Activated CD8-positive, alpha-beta memory T cell treated with anti-CD3 and anti-CD28 coated beads, Interleukin-2, amount 50 U/mL, for 48 hours (primary cell): ENCODE data around the gene ARHGEF19.
"Not testable (repeated sequence)": the region's sequence is repeated elsewhere in the genome, so short reads cannot be mapped to it uniquely, and the experiment has no call there.

Experiments
- DNase-seq: peaks from one replicate; pipeline ENCODE4 v3.0.0-alpha.2; 2020

Gene ARHGEF19

GRCh38 chr1:16212251-16212961, at the start of gene ARHGEF19:
Gene ARHGEF19 (minus strand): TSS chr1:16212652. CDS start chr1:16209054, 3,598 bp downstream.
- DNase-seq, result no peak

DNA sequence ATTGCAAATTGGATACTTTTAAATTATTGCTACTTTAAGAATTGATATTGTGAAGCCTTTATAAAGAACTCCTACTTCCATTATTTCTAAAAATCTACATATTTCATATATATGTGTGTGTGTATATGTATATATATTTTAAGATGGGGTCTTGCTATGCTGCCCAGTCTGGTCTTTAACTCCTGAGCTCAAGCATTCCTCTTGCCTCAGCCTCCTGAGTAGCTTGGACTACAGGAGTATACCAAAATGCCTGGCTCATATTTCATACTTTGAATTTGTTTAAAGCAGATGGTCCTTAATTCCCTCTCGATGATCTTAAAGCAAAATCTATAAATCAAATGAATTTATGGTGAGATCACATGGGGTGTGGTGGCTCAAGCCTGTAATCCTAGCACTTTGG, 49.6 kb upstream of the ARHGEF19 start:
- no peak for DNase-seq

- no peak for DNase-seq
These were observed 48.4 kb upstream of the ARHGEF19 start for GRCh38 chr1:16260814-16261213.

- no peak for DNase-seq
These were observed 46.2 kb upstream of the ARHGEF19 start for GRCh38 chr1:16258591-16259135.

- no peak for DNase-seq
These were observed 45.5 kb upstream of the ARHGEF19 start for GRCh38 chr1:16257968-16258367.

GRCh38 chr1:16257556-16257955, 45.1 kb upstream of the ARHGEF19 start:
- not testable (repeated sequence) for DNase-seq

- DNase-seq, result no peak
These were observed 44.0 kb upstream of the ARHGEF19 start for GRCh38 chr1:16256478-16256877.

DNA sequence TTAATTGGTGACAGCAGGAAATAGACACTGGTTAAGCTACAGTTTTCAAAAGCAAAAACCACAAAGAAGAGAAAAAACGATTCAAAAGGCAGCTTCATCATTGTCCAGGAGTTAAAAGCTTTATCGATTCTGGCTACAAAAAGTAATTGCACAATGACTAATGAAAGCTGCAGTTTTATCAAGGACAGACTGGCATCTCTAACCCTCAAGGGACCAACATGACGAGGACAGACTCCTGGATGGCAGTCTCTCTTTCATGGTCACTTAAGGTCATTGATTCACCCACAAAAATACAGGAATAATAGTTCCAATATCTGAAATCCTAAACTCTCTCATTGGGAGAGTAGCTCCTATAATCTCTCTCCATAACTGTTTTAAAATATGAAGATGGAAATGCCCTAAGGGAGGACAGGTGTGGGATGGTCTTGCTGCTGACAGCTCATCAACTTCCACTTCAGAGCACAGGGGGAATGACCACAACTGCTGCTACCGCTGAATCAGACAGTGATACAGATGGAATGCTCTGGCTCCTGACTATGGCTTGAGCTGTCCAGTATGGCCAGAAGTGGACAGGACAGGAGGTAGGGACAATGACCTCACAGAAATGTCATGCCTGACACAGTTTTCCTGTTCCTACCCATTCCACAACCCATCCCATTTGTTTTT, 41.9 kb upstream of the ARHGEF19 start:
- DNase-seq, result peak; percentile 34

GRCh38 chr1:16253332-16253922, 41.0 kb upstream of the ARHGEF19 start:
- peak; percentile 33 for DNase-seq

DNA sequence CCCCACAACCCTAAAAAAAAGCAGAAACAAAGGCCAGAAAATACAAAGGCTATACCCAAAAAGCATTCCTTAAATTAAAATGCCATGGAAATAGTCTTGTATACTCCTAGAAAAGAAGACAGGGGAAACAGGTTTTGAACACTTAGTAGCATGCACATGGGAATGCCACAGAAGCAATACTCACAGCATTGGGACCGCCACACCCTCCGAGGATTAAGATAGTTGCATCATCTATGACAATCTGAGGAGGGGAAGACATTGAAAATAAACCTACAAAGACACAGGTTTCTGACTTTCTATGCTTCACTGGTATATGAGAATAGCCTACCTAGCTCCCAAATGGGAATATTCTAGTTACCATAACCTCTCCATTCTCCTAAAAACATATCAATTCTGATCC, 40.5 kb upstream of the ARHGEF19 start:
- no peak for DNase-seq

- DNase-seq, result peak; percentile 20
These were observed 38.9 kb upstream of the ARHGEF19 start for GRCh38 chr1:16251381-16251780.

- peak; percentile 42 for DNase-seq
These were observed 38.2 kb upstream of the ARHGEF19 start for GRCh38 chr1:16250524-16251251.

DNA sequence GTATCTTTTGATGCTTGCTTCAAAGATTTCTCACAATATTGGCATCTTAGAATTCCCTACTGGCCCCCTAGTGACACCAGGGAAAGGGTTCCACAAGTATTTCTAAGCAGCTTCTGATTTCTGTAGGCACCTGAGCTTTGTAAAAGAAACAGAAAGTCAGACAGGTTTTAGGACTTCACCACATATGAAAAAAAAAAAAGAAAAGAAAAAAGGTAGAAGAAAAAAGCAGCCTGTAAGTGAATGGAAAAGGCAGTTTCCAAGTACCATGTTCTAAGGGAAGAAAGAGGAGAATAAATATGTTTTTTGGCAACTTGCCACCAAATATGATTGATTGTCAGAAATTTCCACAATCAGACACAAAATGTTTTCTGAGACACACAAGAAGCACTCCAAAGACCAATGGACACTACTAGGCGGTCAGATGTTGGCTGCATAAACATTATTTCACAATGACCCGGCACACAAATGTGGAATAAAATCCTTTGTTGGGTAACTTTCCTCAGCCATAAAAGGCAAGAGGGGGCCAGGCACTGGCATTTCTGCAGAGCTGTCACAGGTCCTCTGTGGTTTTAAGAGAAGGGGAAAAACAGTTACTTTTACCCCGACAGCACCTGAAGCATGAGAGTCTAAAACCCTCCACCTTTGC, 37.3 kb upstream of the ARHGEF19 start:
- peak; percentile 30 for DNase-seq

DNA sequence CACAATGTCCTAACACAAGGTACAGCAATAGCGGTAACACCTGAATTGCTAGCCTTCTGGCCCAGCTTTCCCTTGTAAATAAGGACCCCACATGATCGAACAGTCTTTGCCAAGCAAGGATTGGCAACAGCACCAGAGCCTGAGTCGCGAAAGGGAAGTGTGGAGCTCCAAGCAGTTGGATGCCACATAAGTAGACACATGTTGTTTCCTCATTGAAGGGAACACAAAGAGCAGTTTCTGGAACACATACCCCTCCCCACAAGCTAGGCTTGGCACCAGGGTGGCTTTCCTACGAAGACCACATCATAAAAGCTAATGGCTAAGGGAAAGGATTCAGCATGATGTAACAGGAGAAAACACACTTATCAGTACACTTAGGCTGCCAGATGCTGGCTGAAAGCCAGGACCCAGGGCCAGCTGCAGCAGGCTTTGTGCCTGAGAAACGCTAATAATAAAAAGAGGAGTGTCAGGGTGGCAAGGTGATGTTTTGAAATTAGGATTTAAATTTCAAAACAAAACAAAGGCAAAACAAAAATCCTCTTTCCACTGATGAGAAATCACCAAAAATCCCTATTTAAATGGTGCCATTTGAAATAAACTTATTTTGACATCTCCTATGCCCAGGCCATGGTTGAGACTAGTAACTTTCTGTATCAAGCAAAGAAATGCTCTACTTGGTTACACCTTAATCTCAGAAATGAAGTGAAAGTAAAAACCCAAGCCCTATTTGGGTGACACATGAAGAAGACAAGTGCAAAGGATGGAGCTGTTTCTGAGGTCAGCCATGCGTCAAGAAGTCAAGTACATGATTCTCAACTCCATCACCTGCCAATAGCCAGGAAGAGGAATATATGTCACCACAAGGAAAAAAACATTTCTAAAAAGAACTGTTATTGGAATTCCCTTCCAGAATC, 36.4 kb upstream of the ARHGEF19 start:
- peak; percentile 40 for DNase-seq

DNA sequence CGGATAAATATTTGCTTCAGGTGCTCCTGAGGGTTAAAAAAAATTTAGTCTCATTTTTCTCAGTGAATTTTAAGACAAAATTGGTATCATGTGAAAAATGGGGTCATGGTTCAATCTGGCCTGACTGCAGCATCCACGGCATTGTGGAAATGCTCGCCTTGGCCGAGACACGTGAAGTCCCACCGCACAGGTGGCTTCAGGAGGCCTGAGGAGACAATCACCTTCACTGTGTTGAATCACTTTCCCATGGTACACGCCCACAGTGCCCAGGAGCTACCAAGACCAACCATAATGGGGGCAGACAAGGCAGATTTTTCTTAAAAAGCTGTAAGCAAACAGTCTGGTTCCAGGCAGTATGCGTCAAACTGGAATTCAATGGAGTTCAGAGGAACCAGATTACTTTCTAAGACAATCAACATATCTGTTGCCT, 35.6 kb upstream of the ARHGEF19 start:
- peak; percentile 28 for DNase-seq

DNA sequence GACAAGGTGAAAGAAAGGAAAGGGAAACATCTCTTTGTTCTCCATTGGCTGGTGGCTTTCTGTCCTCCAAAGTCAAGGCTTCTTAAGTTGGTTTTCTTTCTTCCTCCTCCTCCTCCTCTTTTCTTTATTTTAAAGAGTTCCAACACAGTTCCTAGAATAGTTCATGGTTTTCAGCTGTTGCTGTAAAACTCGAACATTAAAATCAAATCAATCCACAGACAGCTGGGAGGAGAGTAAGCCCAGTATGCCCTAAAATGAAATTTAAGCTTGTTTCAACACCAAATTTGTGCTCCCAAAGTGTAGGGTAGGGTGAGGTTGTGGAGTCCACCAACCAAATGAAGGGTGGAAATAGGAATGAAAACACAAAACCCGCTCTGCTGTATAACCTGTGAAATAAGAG, 35.0 kb upstream of the ARHGEF19 start:
- no peak for DNase-seq

GRCh38 chr1:16246961-16247360, 34.5 kb upstream of the ARHGEF19 start:
- peak; percentile 37 for DNase-seq

DNA sequence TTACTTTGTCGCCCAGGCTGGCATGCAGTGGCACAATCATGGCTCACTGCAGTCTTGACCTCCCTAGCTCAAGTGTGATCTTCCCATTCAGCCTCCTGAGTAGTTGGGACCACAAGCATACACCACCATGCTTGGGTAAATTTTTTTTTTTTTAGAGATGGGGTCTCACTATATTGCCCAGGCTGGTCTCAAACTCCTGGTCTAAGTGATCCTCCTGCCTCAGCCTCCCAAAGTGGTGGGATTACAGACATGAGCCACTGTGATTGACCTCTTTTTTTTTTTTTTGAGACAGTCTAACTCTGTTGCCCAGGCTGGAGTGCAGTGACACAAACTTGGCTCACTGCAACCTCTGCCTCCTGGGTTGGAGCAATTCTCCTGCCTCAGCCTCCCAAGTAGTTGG, 33.8 kb upstream of the ARHGEF19 start:
- DNase-seq, result not testable (repeated sequence)

GRCh38 chr1:16245476-16246196, 33.2 kb upstream of the ARHGEF19 start:
- DNase-seq, result peak; percentile 30

GRCh38 chr1:16244650-16245285, 32.3 kb upstream of the ARHGEF19 start:
- no peak for DNase-seq
